ENCODE data around the gene CLBA1.
"Not testable (repeated sequence)": the region's sequence is repeated elsewhere in the genome, so short reads cannot be mapped to it uniquely, and the experiment has no call there.

CLBA1 gene

GRCh38 chr14:104985675-104986486, at the start of gene CLBA1:
TSS of gene CLBA1 (plus strand) at chr14:104985788. CDS start at chr14:104986432, 644 bp downstream.
- DNase-seq = peak; percentile 90

DNA sequence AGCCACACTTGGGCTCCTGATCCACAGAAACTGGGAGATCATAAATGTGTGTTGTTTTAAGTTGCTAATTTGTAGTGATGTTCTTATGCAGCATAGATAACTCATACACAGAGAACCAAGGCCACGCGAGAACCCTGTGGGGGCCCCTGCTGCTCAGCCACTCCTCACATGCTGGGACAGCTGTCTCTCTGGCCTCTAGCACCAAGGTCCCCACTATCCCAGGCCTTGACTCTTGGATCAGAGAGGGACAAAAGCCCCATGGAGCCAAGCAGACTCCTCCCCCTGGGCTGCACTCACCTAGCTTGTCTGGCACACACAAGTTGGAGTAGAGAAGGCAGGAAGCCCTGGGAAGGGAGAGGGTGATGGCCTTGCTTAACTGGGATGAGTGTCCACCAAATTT, 49.6 kb upstream of the CLBA1 start:
- DNase-seq = no peak

GRCh38 chr14:104936361-104937155, 49.0 kb upstream of the CLBA1 start:
- no peak for DNase-seq

GRCh38 chr14:104937161-104937560, 48.4 kb upstream of the CLBA1 start:
- no peak for DNase-seq

GRCh38 chr14:104937694-104938365, 47.8 kb upstream of the CLBA1 start:
- DNase-seq = no peak

- no peak for DNase-seq
These were observed 47.2 kb upstream of the CLBA1 start for GRCh38 chr14:104938436-104938835.

DNA sequence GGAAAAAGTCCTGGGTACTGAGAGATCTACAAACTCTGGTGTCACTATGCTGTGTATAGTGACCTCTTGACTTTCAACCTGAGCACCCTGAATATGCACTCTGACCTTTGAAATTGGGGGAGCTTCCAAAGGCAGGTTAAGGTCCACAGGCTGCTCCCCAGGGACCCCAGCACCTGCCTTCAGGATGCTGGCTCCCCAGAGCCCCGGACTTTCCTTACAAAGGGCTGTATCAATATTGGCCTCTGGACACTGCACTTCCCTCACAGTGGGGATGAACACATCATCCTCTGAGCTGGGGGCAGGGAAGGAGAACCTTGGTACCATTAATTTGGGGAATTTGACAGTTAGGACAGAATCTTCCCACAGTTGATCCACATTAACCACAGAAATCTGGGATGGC, 46.6 kb upstream of the CLBA1 start:
- no peak for DNase-seq

GRCh38 chr14:104939666-104940410, 45.8 kb upstream of the CLBA1 start:
- no peak for DNase-seq

DNA sequence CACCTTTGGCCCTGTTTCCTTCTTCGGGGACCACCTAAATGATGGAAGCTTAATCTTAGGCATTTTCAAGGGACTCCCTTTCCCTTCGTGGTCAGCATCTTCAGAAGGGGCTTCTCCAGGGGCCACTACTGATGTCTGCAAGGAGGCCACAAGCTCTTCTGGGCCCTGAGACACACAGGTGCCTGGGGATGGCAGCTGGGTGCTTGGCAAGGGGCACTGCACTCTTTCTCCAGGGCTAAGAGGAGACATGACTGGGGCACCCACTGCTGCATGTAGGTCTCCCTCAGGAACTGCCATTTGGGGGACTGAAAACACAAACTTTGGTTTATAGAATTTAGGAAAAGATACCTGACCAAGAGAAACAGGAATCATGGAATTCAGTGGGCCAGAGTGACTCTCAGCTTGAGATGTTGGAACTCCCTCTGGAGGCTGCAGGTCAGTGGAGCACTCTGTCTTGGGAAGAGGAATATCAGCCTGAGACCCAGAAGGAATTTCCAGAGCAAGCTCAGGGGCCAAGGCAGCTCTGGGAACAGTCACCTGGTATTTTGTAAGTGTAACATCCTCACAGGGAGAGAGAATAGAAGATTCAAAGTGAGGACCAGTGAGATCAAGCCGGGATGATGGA, 45.0 kb upstream of the CLBA1 start:
- DNase-seq = no peak

GRCh38 chr14:104941508-104942365, 43.9 kb upstream of the CLBA1 start:
- DNase-seq = no peak

GRCh38 chr14:104942586-104942985, 43.0 kb upstream of the CLBA1 start:
- no peak for DNase-seq

DNA sequence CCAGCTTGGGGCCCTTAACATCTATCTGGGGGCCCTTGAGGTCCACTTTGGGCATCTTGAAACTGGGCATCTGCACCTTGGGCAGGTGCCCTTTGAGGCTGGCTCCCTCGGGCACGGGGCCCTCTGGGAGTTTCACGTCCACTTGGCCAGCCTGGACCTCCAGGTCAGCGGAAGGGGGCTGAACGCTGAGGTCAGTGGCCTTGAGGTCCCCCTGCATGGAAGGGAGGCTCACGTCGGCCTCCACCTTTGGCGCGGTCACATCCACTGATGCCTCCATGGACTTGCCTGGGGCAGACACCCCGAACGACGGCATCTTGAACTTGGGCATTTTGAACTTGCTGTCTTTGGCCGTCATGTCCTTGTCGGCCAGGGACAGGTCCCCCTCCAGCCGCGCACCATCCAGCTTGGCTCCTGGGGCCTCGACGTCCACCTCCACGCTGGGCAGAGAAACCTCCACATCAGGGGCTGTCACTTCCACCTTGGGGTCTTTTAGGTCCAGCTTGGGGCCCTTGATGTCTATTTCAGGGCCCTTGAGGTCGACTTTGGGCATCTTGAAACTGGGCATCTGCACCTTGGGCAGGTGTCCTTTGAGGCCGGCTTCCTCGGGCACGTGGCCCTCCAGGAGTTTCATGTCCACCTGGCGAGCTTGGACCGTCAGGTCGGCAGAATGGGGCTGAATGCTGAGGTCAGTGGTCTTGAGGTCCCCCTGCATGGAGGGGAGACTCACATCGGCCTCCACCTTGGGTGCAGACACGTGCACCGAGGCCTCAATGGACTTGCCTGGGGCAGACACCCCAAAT, 42.2 kb upstream of the CLBA1 start:
- DNase-seq = not testable (repeated sequence)

DNA sequence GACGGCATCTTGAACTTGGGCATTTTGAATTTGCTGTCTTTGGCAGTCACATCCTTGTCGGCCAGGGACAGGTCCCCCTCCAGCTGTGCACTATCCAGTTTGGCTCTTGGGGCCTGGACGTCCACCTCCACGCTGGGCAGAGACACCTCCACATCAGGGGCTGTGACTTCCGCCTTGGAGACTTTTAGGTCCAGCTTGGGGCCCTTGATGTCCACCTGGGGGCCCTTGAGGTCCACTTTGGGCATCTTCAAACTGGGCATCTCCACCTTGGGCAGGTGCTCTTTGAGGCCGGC, 41.6 kb upstream of the CLBA1 start:
- DNase-seq = not testable (repeated sequence)

DNA sequence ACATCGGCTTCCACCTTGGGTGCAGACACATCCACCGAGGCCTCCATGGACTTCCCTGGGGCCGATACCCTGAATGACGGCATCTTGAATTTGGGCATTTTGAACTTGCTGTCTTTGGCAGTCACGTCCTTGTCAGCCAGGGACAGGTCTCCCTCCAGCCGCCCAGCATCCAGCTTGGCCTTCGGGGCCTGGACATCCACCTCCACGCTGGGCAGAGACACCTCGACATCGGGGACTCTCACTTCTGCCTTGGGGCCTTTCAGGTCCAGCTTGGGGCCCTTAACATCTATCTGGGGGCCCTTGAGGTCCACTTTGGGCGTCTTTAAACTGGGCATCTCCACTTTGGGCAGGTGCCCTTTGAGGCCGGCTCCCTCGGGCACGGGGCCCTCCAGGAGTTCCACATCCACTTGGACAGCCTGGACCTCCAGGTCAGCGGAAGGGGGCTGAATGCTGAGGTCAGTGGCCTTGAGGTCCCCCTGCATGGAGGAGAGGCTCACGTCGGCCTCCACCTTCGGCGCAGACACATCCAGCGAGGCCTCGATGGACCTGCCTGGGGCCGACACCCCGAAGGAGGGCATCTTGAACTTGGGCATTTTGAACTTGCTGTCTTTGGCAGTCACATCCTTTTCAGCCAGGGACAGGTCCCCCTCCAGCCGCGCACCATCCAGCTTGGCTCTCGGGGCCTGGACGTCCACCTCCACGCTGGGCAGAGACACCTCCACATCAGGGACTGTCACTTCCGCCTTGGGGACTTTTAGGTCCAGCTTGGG, 41.0 kb upstream of the CLBA1 start:
- DNase-seq = not testable (repeated sequence)

DNA sequence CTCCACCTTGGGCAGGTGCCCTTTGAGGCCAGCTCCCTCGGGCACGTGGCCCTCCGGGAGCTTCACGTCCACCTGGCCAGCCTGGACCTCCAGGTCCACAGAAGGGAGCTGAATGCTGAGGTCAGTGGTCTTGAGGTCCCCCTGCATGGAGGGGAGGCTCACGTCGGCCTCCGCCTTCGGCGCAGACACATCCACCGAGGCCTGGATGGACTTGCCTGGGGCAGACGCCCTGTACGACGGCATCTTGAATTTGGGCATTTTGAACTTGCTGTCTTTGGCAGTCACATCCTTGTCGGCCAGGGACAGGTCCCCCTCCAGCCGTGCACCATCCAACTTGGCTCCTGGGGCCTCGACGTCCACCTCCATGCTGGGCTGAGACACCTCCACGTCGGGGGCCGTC, 40.3 kb upstream of the CLBA1 start:
- not testable (repeated sequence) for DNase-seq

- not testable (repeated sequence) for DNase-seq
These were observed 39.3 kb upstream of the CLBA1 start for GRCh38 chr14:104945986-104946965.

GRCh38 chr14:104947201-104947600, 38.4 kb upstream of the CLBA1 start:
- DNase-seq = not testable (repeated sequence)
